ENCODE measurements around the gene RRP36.

- TF ChIP-seq CTCF (IDR thresholded peaks at IDR 0.05) (peak in 1 of 12 donors; percentile 9), POLR2A (IDR thresholded peaks at IDR 0.05) (no peak)
Measured at GRCh38 chr6:42996513-42996912, 24.9 kb upstream of the RRP36 start.
